Right lobe of liver (tissue), 6 donors: Measurements from ENCODE around the gene METAP2. TPM values are rescaled to one million over a fixed set of nuclear protein-coding genes. Genes with fewer than 3 reads are reported as not detected.

ENCODE experiments used
- ATAC-seq, 4 donors: fragments of 200-7000 bp; cut with Tn5 transposase; one replicate each; pipeline ENCODE4 v1.9.1; 2020; ENCODE audit warnings: mild to moderate bottlenecking in 4 of 4, moderate library complexity in 4 of 4
- DNase-seq, 3 donors: peaks; one replicate each; pipeline ENCODE4 v3.0.0-alpha.2; 2020
- H3K27ac ChIP-seq, 3 donors: fragments of 200-600 bp; one replicate each; pipeline ENCODE4 v1.8.0; 2022
- H3K27me3 ChIP-seq, 2 donors: fragments of 200-600 bp; one replicate each; pipeline ENCODE4 v1.8.0; 2022
- H3K36me3 ChIP-seq, 4 donors: fragments of 200-600 bp; sonication (generic) in 1 of 4; one replicate each; pipeline versions ENCODE4 v1.5.1 to v1.8.0; 2017 to 2022; ENCODE audit warnings: control low read depth in 1 of 4
- H3K4me1 ChIP-seq, 4 donors: fragments of 200-600 bp; sonication (generic) in 1 of 4; one replicate each; pipeline versions ENCODE4 v1.5.1 to v1.8.0; 2017 to 2022; ENCODE audit warnings: control low read depth in 1 of 4
- H3K4me3 ChIP-seq, 3 donors: fragments of 200-600 bp; one replicate each; pipeline ENCODE4 v1.8.0; 2022
- H3K9me3 ChIP-seq, 4 donors: fragments of 200-600 bp; sonication (generic) in 1 of 4; one replicate each; pipeline versions ENCODE4 v1.5.1 to v1.8.0; 2017 to 2022; ENCODE audit warnings: control low read depth in 1 of 4
- POLR2A ChIP-seq: fragments of 450-650 bp; IDR thresholded peaks from one replicate; pipeline ENCODE4 v1.6.1; 2017; ENCODE audit warnings: antibody characterized with exemption, mild to moderate bottlenecking
- WGBS: methylation state at CpG from one replicate; pipeline ENCODE4 v1.1.6; 2018; ENCODE audit warnings: low coverage, low lambda C conversion rate; ENCODE audit not compliant: insufficient coverage; ENCODE audit errors: missing lambda C conversion rate; 5-methylcytosine and 5-hydroxymethylcytosine counted together
- intact Hi-C, 2 donors: fragments of 100-400 bp; cut with DNase I; formaldehyde crosslinking; loops; one replicate each; pipeline versions ENCODE4 v1.11.2 to v1.14.1; 2022
- total RNA-seq, 6 experiments: library from RNA; depleted of rRNA in 2 of 6; stranded (reverse); fragments of >200 nt in 2 of 6; fragmentation: NEBNext Ultra II Directional in 3 of 6; extraction: Animal tissue kit (Norgen Biotek cat#: 25700) in 3 of 6; gene quantifications; one replicate each; pipeline versions ENCODE4 v1.1.0 to v1.2.4, GENCODE V29; 2016 to 2023
- TF ChIP-seq, protein P1 (sequence below), 4 donors: fragments of 200-600 bp in 3 of 4; fragments of 450-650 bp in 1 of 4; IDR thresholded peaks; one replicate each; pipeline versions ENCODE4 v1.5.1 to v1.8.0; 2016 to 2022; ENCODE audit warnings: antibody characterized with exemption in 4 of 4, mild to moderate bottlenecking in 2 of 4
- donor health status: DM: no; HTN: yes; CAD: no.
- donor health status: DM: no; HTN: no; CAD: no.
- donor health status: DM: no; HTN: no; CAD: no.
- donor health status: DM: no; HTN: yes; CAD: no.
- donor health status: DM: no; HTN: yes; CAD: no.

The METAP2 gene
- total RNA-seq, 6 experiments from 2014 or later: 25.5 to 62.0 (median 34.0) TPM

DNA sequence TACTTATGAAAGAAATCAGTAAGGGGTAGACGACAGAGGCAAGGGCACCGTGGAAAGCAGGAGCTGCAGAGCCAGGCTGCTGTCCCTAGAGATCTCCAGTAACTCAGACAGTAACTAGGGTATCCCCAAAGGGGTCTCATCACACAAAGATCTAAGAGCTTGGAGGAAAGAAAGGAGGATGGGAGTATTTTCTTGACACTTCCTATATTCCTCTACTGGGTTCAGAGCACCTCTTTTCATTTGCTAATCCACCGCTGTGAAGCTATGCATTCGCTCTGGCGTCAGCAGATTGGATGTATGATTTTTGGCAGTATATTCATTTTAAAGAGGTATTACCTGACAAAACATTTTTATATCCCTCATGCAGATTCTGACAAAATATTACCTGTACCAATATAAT is 64.7 kb downstream of the METAP2 start:
- Histone ChIP-seq H3K4me1 (no peaks in the 10 kb centered on the region), H3K4me3 (no peak overlapping the region), H3K36me3 (no peaks in the 10 kb centered on the region), H3K27me3 (no peaks in the 10 kb centered on the region), H3K27ac (no peak overlapping the region), H3K9me3 (no peaks in the 10 kb centered on the region)
- ATAC-seq (no peak), DNase-seq (no peak)
- WGBS: 70% methylated on average over 5 of the region's 5 CpGs
- TF ChIP-seq, protein P1, sequence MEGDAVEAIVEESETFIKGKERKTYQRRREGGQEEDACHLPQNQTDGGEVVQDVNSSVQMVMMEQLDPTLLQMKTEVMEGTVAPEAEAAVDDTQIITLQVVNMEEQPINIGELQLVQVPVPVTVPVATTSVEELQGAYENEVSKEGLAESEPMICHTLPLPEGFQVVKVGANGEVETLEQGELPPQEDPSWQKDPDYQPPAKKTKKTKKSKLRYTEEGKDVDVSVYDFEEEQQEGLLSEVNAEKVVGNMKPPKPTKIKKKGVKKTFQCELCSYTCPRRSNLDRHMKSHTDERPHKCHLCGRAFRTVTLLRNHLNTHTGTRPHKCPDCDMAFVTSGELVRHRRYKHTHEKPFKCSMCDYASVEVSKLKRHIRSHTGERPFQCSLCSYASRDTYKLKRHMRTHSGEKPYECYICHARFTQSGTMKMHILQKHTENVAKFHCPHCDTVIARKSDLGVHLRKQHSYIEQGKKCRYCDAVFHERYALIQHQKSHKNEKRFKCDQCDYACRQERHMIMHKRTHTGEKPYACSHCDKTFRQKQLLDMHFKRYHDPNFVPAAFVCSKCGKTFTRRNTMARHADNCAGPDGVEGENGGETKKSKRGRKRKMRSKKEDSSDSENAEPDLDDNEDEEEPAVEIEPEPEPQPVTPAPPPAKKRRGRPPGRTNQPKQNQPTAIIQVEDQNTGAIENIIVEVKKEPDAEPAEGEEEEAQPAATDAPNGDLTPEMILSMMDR (IDR thresholded peaks at IDR 0.05): no peak
- TF ChIP-seq POLR2A: no peak
- intact Hi-C loops: loop anchor here (10.0 kb wide), 1 partner anchor 424 kb away; no protein-coding TSS in a partner anchor

DNA sequence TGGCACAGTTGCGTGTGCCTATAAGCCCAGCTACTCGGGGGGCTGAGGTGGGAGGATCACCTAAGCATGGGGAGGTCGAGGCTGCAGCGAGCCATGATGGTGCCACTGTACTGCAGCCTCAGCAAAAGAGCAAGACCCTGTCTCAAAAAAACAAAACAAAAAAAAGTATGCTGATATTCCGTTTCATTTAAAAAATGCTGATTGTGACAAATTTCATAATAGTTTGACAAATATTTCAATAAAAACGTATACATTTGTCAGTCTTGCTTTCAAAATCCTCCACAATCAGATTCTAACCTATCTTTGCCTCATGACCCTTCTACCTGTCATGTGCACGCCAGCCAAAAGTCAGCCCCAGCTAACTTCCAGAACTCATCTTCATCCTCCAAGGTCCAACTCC is 67.5 kb downstream of the METAP2 start:
- Histone ChIP-seq H3K9me3 (no peaks in the 10 kb centered on the region), H3K27me3 (no peaks in the 10 kb centered on the region), H3K27ac (no peak overlapping the region), H3K36me3 (no peaks in the 10 kb centered on the region), H3K4me1 (no peaks in the 10 kb centered on the region), H3K4me3 (no peak overlapping the region)
- ATAC-seq: no peak
- TF ChIP-seq POLR2A: no peak
- TF ChIP-seq, protein P1 (IDR thresholded peaks at IDR 0.05): no peak
- intact Hi-C loops: no loop called here
- DNase-seq: no peak
- 72% methylated on average over 7 of the region's 7 CpGs for WGBS

DNA sequence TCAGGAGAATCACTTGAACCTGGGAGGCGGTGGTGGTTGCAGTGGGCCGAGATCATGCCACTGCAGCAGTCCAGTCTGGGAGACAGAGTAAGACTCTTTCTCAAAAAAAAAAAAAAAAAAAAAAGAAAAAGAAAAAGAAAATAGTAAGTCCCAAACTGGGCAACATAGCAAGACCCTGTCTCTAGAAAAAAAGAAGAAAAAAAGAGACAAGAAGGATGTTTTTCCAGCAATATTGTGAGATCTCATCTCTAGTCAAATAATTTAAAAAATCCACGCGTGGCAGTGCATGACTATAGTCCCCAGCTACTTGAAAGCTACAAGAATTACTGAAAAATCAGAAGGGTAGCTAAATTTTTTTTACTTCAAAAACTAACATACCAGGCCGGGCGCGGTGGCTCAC is 69.4 kb downstream of the METAP2 start:
- 80% methylated on average over 7 of the region's 7 CpGs for WGBS
- ATAC-seq: no peak
- no peaks in the 10 kb centered on the region for H3K36me3 ChIP-seq
- peaks cover 0 to 9% (median 2%) of the 10 kb centered on the region in 4 donors for H3K4me1 ChIP-seq
- TF ChIP-seq, protein P1 (IDR thresholded peaks at IDR 0.05): no peak
- TF ChIP-seq POLR2A: no peak
- no peak overlapping the region for H3K27ac ChIP-seq
- peaks cover 0 to 6% of the 10 kb centered on the region in 2 donors for H3K27me3 ChIP-seq
- intact Hi-C loops: no loop called here
- no peak for DNase-seq
- H3K9me3 ChIP-seq: no peaks in the 10 kb centered on the region
- H3K4me3 ChIP-seq: no peak overlapping the region

DNA sequence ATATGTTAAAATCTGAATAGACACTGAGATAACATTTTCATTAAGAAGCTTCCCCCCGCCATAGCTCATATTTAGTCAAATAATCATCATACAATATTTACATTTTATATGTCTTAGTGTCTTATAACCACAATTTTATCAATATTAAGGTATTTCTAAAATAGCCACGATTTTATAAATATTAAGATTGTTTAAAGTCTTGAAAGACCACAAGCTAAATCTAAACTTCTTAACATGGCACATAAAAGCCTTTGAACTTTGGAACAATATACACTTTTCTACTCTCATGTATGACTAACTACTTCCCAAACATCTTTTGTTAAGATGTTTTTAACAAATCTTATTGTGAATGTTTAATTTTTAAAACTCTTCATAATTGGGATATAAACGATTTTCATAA is 70.8 kb downstream of the METAP2 start:
- no peak for DNase-seq
- Histone ChIP-seq H3K9me3 (no peaks in the 10 kb centered on the region), H3K36me3 (no peaks in the 10 kb centered on the region), H3K27me3 (peaks cover 0 to 16% of the 10 kb centered on the region in 2 donors), H3K4me3 (no peak overlapping the region), H3K27ac (no peak overlapping the region), H3K4me1 (peaks cover 0 to 10% (median 2%) of the 10 kb centered on the region in 4 donors)
- WGBS: 60% methylated on average over 3 of the region's 3 CpGs
- intact Hi-C loops: no loop called here
- no peak for TF ChIP-seq POLR2A
- TF ChIP-seq, protein P1 (IDR thresholded peaks at IDR 0.05): no peak
- no peak for ATAC-seq

DNA sequence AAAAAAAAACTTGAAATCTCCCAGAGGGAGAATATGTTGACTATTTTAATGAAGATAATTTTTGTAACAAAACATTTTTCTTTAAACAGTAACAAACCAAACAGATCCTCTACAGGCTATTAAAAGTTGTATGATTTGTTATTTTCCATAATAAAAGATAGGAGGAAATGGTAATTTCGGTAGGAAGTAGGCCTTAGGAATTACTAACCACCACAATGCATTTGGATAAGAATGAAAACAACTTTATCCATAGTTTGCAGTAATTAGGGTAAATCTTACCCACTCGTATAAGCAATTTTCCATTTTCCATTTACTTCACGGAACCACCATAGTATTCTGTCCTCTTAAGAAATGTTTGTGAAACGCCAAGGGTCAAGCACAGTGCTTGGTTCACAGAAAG is 71.4 kb downstream of the METAP2 start:
- Histone ChIP-seq H3K27me3 (peaks cover 0 to 16% of the 10 kb centered on the region in 2 donors), H3K27ac (no peak overlapping the region), H3K36me3 (no peaks in the 10 kb centered on the region), H3K9me3 (no peaks in the 10 kb centered on the region), H3K4me3 (no peak overlapping the region), H3K4me1 (peaks cover 0 to 10% (median 2%) of the 10 kb centered on the region in 4 donors)
- 87% methylated on average over 4 of the region's 4 CpGs for WGBS
- intact Hi-C loops: no loop called here
- no peak for DNase-seq
- ATAC-seq: no peak
- TF ChIP-seq, protein P1 (IDR thresholded peaks at IDR 0.05): no peak
- no peak for TF ChIP-seq POLR2A
